GM19023 (cell line): ENCODE results near the gene ZFYVE28.

ENCODE experiments used
- ATAC-seq: cut with Tn5 transposase; IDR thresholded peaks from one replicate; pipeline ENCODE4 v1.9.1; 2021; ENCODE audit warnings: mild to moderate bottlenecking, moderate library complexity; ENCODE audit not compliant: unreplicated experiment

ZFYVE28 gene

GRCh38 chr4:2306773-2307410 lies 111.6 kb downstream of the ZFYVE28 start:
- no peak for ATAC-seq

- ATAC-seq = no peak
These were observed 112.5 kb downstream of the ZFYVE28 start for GRCh38 chr4:2305766-2306501.

- ATAC-seq = no peak
These were observed 113.4 kb downstream of the ZFYVE28 start for GRCh38 chr4:2304877-2305561.

GRCh38 chr4:2304321-2304876 lies 114.0 kb downstream of the ZFYVE28 start:
- ATAC-seq = no peak

- ATAC-seq = no peak
These were observed 114.6 kb downstream of the ZFYVE28 start for GRCh38 chr4:2303686-2304320.

GRCh38 chr4:2303121-2303685 lies 115.2 kb downstream of the ZFYVE28 start:
- no peak for ATAC-seq

GRCh38 chr4:2302387-2303119 lies 115.9 kb downstream of the ZFYVE28 start:
- ATAC-seq = no peak

GRCh38 chr4:2301806-2302205 lies 116.6 kb downstream of the ZFYVE28 start:
- no peak for ATAC-seq

GRCh38 chr4:2301225-2301642 lies 117.2 kb downstream of the ZFYVE28 start:
- no peak for ATAC-seq

GRCh38 chr4:2300431-2301224 lies 117.8 kb downstream of the ZFYVE28 start:
- no peak for ATAC-seq

- no peak for ATAC-seq
These were observed 118.7 kb downstream of the ZFYVE28 start for GRCh38 chr4:2299794-2300193.

- no peak for ATAC-seq
These were observed 119.9 kb downstream of the ZFYVE28 start for GRCh38 chr4:2298532-2298991.

GRCh38 chr4:2297606-2298531 lies 120.6 kb downstream of the ZFYVE28 start:
- no peak for ATAC-seq

GRCh38 chr4:2296631-2297601 lies 121.5 kb downstream of the ZFYVE28 start:
- no peak for ATAC-seq

- ATAC-seq = no peak
These were observed 122.5 kb downstream of the ZFYVE28 start for GRCh38 chr4:2295900-2296442.

- no peak for ATAC-seq
These were observed 122.9 kb downstream of the ZFYVE28 start for GRCh38 chr4:2295500-2295899.

- no peak for ATAC-seq
These were observed 125.8 kb downstream of the ZFYVE28 start for GRCh38 chr4:2292646-2293108.
